Measurements from ENCODE around the gene MYO5A.
"Not testable (repeated sequence)": the region's sequence is repeated elsewhere in the genome, so short reads cannot be mapped to it uniquely, and the experiment has no call there.

GRCh38 chr15:52443205-52443604 is 85.5 kb downstream of the MYO5A start:
- not testable (repeated sequence) for TF ChIP-seq CTCF (IDR thresholded peaks at IDR 0.05 in 2 of 3, conservative IDR thresholded peaks at IDR 0.05 in 1 of 3; ENCODE audit: borderline replicate concordance in 1 of 3, insufficient read depth in 1 of 3, low read depth in 2 of 3, low read length in 2 of 3); POLR2AphosphoS5 (IDR thresholded peaks at IDR 0.05; ENCODE audit: low read depth, low read length); POLR2A (IDR thresholded peaks at IDR 0.05; ENCODE audit: borderline replicate concordance, extremely low read depth, insufficient read depth, insufficient read length); EZH2 (IDR thresholded peaks at IDR 0.05); SIN3A (IDR thresholded peaks at IDR 0.05; ENCODE audit: low read depth)

Measured in HCT116 (cell line).